Trophoblast cell (in vitro differentiated cells and primary cell): ENCODE measurements around the gene XKR3.
"Not testable (repeated sequence)": the region's sequence is repeated elsewhere in the genome, so short reads cannot be mapped to it uniquely, and the experiment has no call there.

ENCODE experiments used
- DNase-seq, 2 donors: peaks; one replicate each; pipeline ENCODE4 v3.0.0-alpha.2; 2016
- H2AFZ ChIP-seq: 2 replicates; pipeline ENCODE4 v1.6.1; 2013; ENCODE audit warnings: low read length, moderate library complexity, mild to moderate bottlenecking; ENCODE audit not compliant: insufficient read depth, poor library complexity
- H2AK5ac ChIP-seq: 2 replicates; pipeline ENCODE4 v1.6.1; 2013; ENCODE audit warnings: mild to moderate bottlenecking, low read length
- H2BK120ac ChIP-seq: 2 replicates; pipeline ENCODE4 v1.6.1; 2013; ENCODE audit warnings: low read length, mild to moderate bottlenecking, moderate library complexity; ENCODE audit not compliant: insufficient read depth, poor library complexity
- H2BK12ac ChIP-seq: 2 replicates; pipeline ENCODE4 v1.6.1; 2013; ENCODE audit warnings: mild to moderate bottlenecking, low read length, moderate library complexity
- H2BK5ac ChIP-seq: 2 replicates; pipeline ENCODE4 v1.6.1; 2013; ENCODE audit warnings: low read length, low read depth, moderate library complexity, mild to moderate bottlenecking; ENCODE audit not compliant: poor library complexity
- H3K14ac ChIP-seq: 2 replicates; pipeline ENCODE4 v1.6.1; 2013; ENCODE audit warnings: mild to moderate bottlenecking, low read length
- H3K18ac ChIP-seq: 2 replicates; pipeline ENCODE4 v1.6.1; 2013; ENCODE audit warnings: mild to moderate bottlenecking, low read length
- H3K23ac ChIP-seq: 2 replicates; pipeline ENCODE4 v1.6.1; 2013; ENCODE audit warnings: low read length
- H3K27ac ChIP-seq: 2 replicates; pipeline ENCODE4 v1.5.1; 2013; ENCODE audit warnings: low read depth, mild to moderate bottlenecking, inconsistent platforms, low read length, moderate library complexity
- H3K27me3 ChIP-seq: 2 replicates; pipeline ENCODE4 v1.6.1; 2013; ENCODE audit warnings: inconsistent platforms, mild to moderate bottlenecking, low read length, moderate library complexity; ENCODE audit not compliant: insufficient read depth
- H3K36me3 ChIP-seq, 2 experiments: 1 replicate in 1 of 2; 2 replicates in 1 of 2; pipeline ENCODE4 v1.6.1; 2013; ENCODE audit warnings: low read length in 2 of 2, mild to moderate bottlenecking in 2 of 2, moderate library complexity in 1 of 2; ENCODE audit not compliant: insufficient read depth in 2 of 2, control insufficient read depth in 1 of 2
- H3K4ac ChIP-seq: 2 replicates; pipeline ENCODE4 v1.6.1; 2013; ENCODE audit warnings: low read depth, mild to moderate bottlenecking, low read length, moderate library complexity
- H3K4me1 ChIP-seq, 2 experiments: 1 replicate in 1 of 2; 2 replicates in 1 of 2; pipeline ENCODE4 v1.6.1; 2013; ENCODE audit warnings: low read length in 2 of 2, mild to moderate bottlenecking in 2 of 2, moderate library complexity in 1 of 2; ENCODE audit not compliant: insufficient read depth in 2 of 2, control insufficient read depth in 1 of 2
- H3K4me2 ChIP-seq: 2 replicates; pipeline ENCODE4 v1.6.1; 2013; ENCODE audit warnings: inconsistent platforms, mild to moderate bottlenecking, low read length, moderate library complexity
- H3K4me3 ChIP-seq: 2 replicates; pipeline ENCODE4 v1.5.1; 2013; ENCODE audit warnings: mild to moderate bottlenecking, low read depth, low read length, inconsistent platforms
- H3K79me1 ChIP-seq: one replicate; pipeline ENCODE4 v1.6.1; 2013; ENCODE audit warnings: low read length
- H3K79me2 ChIP-seq: 2 replicates; pipeline ENCODE4 v1.6.1; 2013; ENCODE audit warnings: low read length, mild to moderate bottlenecking; ENCODE audit not compliant: control insufficient read depth, insufficient read depth, poor library complexity
- H3K9ac ChIP-seq: 2 replicates; pipeline ENCODE4 v1.6.1; 2013; ENCODE audit warnings: mild to moderate bottlenecking, low read length
- H3K9me3 ChIP-seq: 2 replicates; pipeline ENCODE4 v1.6.1; 2013; ENCODE audit warnings: low read depth, mild to moderate bottlenecking, control low read depth, inconsistent platforms, low read length; ENCODE audit not compliant: insufficient read depth
- H4K12ac ChIP-seq: 2 replicates; pipeline ENCODE4 v1.6.1; 2013; ENCODE audit warnings: low read depth, mild to moderate bottlenecking, low read length, moderate library complexity
- H4K8ac ChIP-seq: 2 replicates; pipeline ENCODE4 v1.6.1; 2013; ENCODE audit warnings: low read depth, mild to moderate bottlenecking, low read length, moderate library complexity
- H4K91ac ChIP-seq: one replicate; pipeline ENCODE4 v1.6.1; 2013; ENCODE audit warnings: low read depth, mild to moderate bottlenecking, low read length, moderate library complexity
- WGBS: extraction: QIAGEN DNeasy Blood & Tissue Kit; methylation state at CpG from one replicate; pipeline ENCODE4 v1.1.7; 2013; ENCODE audit warnings: missing lambda C conversion rate; ENCODE audit not compliant: insufficient read length, insufficient coverage; ENCODE audit errors: extremely low coverage; 5-methylcytosine and 5-hydroxymethylcytosine counted together

Gene XKR3

DNA sequence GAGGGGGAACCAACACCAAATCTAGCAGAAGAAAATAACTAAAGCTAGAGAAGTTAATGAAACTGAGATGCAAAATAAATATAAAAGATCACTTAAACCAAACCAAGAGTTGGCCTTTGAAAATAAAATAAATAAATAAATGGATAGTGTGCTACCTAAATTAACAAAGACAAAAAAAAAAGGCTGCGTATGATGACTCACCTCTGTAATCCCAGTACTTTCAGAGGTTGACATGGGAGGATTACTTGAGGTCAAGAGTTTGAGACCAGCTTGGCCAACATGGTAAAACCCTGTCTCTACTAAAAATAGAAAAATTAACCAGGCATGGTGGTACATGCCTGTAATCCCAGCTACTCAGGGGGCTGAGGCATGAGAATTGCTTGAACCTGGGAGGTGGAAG, 29.7 kb downstream of the XKR3 start:
- H3K27me3 ChIP-seq, H3K36me3 ChIP-seq, H3K23ac ChIP-seq, H2BK5ac ChIP-seq, H3K14ac ChIP-seq, H3K4me3 ChIP-seq, H2BK120ac ChIP-seq, H3K79me2 ChIP-seq, H3K18ac ChIP-seq, H3K9ac ChIP-seq, H4K8ac ChIP-seq, H3K27ac ChIP-seq, H3K9me3 ChIP-seq, H3K79me1 ChIP-seq, H3K4me2 ChIP-seq, H3K4me1 ChIP-seq, H2AK5ac ChIP-seq, H3K4ac ChIP-seq, H4K12ac ChIP-seq, DNase-seq, H4K91ac ChIP-seq, H2BK12ac ChIP-seq, H2AFZ ChIP-seq: not testable (repeated sequence)
- WGBS, result no CpG with 5 or more reads among the region's 1 CpG

DNA sequence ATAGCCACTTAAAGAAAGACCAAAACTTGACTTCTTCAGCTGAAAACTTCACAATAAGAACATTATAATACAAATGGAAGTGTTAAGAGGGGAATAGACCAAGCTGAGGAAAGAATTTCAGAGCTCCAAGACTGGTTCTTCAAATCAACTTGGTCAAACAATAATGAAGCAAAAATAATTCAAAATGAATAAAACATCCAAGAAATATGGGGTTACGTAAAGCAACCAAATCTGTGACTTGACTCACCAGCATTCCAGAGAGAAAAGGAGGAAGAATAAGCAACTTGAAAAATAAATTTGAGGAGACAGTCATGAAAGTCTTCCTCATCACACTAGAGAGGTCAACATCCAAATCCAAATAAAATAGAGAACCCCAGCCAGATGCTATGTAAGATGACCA, 31.4 kb downstream of the XKR3 start:
- Histone ChIP-seq H3K27me3 (no peaks in the 10 kb centered on the region), H3K14ac (no peak overlapping the region), H4K8ac (no peak overlapping the region), H3K79me2 (no peaks in the 10 kb centered on the region), H3K27ac (no peak overlapping the region), H3K23ac (no peak overlapping the region), H2BK12ac (no peak overlapping the region), H4K12ac (no peak overlapping the region), H3K4me2 (no peak overlapping the region), H3K18ac (no peak overlapping the region), H3K4me1 (no peaks in the 10 kb centered on the region), H3K4me3 (no peak overlapping the region), H2BK120ac (no peak overlapping the region), H2AK5ac (no peak overlapping the region), H3K9me3 (no peaks in the 10 kb centered on the region), H4K91ac (no peak overlapping the region), H3K36me3 (no peaks in the 10 kb centered on the region), H3K9ac (no peak overlapping the region), H3K4ac (no peak overlapping the region), H2AFZ (no peak overlapping the region), H2BK5ac (no peak overlapping the region), H3K79me1 (no peaks in the 10 kb centered on the region)
- no CpG with 5 or more reads among the region's 1 CpG for WGBS
- no peak for DNase-seq

DNA sequence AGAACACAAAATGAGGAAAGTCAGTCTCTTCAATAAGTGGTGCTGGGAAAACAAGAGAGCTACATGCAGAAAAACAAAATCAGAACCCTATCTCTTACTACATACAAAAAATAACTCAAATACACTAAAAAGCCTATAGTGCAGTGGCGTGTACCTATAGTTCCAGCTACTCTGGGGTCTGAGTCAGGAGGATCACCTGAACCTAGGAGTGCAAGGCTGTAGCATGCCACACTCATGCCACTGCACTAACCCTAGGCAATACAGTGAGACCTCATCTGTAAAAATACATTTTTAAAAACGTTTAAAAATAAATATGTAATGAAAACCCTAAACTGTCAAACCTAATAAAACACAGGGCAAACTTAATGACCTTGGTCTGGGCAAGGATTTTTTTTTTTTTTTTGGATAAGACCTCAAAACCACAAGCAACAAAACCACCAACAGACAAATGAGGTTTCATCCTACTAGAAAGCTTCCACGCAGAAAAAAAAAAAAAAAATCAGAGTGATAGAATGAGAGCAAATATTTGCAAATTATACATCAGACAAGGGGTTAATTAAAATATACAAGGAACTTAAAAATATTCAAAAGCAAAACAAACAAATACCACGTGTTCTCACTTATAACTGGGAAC, 35.2 kb downstream of the XKR3 start:
- Histone ChIP-seq H3K9me3 (no peaks in the 10 kb centered on the region), H3K4me1 (no peaks in the 10 kb centered on the region), H3K27ac (no peak overlapping the region), H3K4me2 (no peak overlapping the region), H3K79me1 (no peaks in the 10 kb centered on the region), H2BK120ac (no peak overlapping the region), H2BK5ac (no peak overlapping the region), H4K12ac (no peak overlapping the region), H3K23ac (no peak overlapping the region), H4K8ac (no peak overlapping the region), H3K36me3 (no peaks in the 10 kb centered on the region), H3K4me3 (no peak overlapping the region), H3K4ac (no peak overlapping the region), H3K18ac (no peak overlapping the region), H3K79me2 (no peaks in the 10 kb centered on the region), H3K14ac (no peak overlapping the region), H2BK12ac (no peak overlapping the region), H3K27me3 (no peaks in the 10 kb centered on the region), H3K9ac (no peak overlapping the region), H2AFZ (no peak overlapping the region), H4K91ac (no peak overlapping the region), H2AK5ac (no peak overlapping the region)
- WGBS, result no CpG with 5 or more reads among the region's 4 CpGs
- no peak for DNase-seq

DNA sequence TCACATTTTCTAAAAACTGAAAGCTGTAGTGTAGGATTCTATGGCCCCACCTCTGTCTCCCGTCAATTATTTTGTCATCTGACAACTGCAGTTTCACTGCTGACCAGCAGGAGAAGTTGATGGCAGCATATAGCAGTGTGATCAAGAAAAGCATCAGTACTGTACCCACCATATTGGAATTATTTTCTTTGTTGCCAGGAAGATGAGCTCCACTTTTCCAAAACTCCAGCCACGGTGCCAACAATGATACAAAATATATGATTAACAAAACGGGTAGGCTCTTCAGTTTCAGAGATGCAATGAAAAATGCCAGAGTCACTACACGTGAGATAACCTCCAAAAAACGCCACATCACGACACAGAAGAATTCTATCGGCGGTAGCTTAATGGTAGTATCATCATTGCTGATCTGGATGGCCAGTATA, 41.3 kb downstream of the XKR3 start:
- no peak overlapping the region for H4K12ac ChIP-seq
- H3K36me3 ChIP-seq, result no peaks in the 10 kb centered on the region
- no peaks in the 10 kb centered on the region for H3K27me3 ChIP-seq
- no peaks in the 10 kb centered on the region for H3K79me2 ChIP-seq
- H3K18ac ChIP-seq, result no peak overlapping the region
- no peak overlapping the region for H3K14ac ChIP-seq
- no peak overlapping the region for H3K4me3 ChIP-seq
- no peak overlapping the region for H2BK120ac ChIP-seq
- no peak overlapping the region for H3K23ac ChIP-seq
- no peak overlapping the region for H2BK12ac ChIP-seq
- no peak overlapping the region for H3K4me2 ChIP-seq
- H2AFZ ChIP-seq, result no peak overlapping the region
- H4K91ac ChIP-seq, result no peak overlapping the region
- peak; percentile 11 to 63 for DNase-seq
- H4K8ac ChIP-seq, result no peak overlapping the region
- H3K4me1 ChIP-seq, result no peaks in the 10 kb centered on the region
- no peaks in the 10 kb centered on the region for H3K79me1 ChIP-seq
- no peak overlapping the region for H3K9ac ChIP-seq
- no CpG with 5 or more reads among the region's 8 CpGs for WGBS
- H3K27ac ChIP-seq, result no peak overlapping the region
- no peak overlapping the region for H2AK5ac ChIP-seq
- no peaks in the 10 kb centered on the region for H3K9me3 ChIP-seq
- H2BK5ac ChIP-seq, result no peak overlapping the region
- no peak overlapping the region for H3K4ac ChIP-seq
